NCI-H187 (cell line): Measurements from ENCODE around the gene NR6A1.

Experiments used
- DNase-seq, 2 experiments: peaks; one replicate each; lab custom pipeline; 2025; lab: John Stamatoyannopoulos, UW

Gene NR6A1

DNA sequence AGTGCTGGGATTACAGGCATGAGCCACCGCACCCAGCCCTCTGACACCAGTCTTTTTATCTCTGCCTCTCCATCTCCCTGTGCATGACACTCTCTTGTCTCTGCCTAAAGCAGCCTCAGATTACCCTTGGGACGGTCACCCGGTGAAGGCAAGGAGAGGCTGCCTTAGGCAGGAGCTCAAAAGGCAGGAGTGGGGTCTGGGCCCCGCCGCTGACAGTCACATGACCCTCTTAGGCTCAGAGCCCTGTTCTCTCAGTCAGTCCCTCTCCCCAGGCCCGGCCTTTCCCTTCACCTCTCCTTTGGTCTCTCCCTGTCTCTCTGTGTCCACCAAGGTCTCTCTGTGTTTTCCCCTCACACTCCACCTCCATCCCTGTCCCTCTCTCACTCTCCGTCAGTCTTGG lies 298.3 kb downstream of the NR6A1 start:
- no peak for DNase-seq

DNA sequence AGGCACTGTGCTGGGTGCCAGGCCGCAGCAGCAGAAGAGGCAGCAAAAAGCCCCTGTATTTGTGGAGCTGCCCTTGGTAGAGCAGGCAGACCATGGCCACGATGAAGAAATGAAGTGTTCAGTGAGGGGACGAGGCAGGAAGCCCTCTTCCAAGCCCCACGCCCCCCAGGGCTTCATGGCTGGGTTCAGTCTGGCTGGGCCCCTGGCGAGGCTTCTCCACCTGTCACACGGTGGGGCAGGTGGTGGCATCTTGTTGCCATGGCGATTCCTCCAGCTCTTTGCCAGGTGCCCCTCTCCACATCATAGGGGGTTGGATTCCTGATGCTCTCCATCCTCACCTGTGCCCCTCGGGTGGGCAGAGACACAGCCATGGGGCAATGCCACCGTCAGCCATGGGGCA lies 299.4 kb downstream of the NR6A1 start:
- no peak for DNase-seq

DNA sequence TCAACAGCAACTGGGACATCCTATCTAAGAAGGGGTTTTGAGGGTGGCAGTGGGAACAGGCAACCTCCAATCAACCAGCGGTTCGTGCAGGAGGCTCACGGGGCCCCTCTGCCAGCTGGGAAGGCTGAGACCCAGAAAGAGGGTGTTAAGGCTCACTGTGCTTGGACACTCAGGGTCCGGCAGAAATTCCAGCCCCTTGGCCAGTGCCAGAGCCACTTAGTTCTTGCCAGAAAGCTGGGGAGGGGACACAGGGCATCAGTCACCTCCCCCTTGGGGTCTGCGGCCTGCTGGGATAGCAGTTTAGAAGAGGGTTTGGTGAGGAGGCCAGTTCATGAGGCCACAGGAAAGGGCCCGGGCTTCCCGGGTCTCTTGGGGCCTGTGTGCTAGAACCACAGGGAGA lies 300.4 kb downstream of the NR6A1 start:
- DNase-seq: no peak

DNA sequence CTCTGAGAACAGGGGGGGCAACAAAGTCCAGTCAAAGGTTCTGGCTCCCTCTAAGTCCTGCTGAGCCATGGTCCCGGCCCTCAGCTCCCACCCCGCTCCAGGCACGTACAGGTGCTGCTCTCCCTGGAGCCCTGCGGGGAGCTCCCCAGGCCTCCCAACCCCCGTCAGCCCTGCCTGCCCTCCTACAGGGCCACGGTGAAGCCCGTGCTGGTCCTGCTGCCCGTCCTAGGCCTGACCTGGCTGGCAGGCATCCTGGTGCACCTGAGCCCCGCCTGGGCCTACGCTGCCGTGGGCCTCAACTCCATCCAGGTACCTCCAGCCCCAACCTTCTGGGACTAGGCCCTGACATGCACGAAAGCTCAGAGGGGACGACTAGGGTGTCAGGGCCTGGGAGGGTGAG lies 300.8 kb downstream of the NR6A1 start:
- no peak for DNase-seq

DNA sequence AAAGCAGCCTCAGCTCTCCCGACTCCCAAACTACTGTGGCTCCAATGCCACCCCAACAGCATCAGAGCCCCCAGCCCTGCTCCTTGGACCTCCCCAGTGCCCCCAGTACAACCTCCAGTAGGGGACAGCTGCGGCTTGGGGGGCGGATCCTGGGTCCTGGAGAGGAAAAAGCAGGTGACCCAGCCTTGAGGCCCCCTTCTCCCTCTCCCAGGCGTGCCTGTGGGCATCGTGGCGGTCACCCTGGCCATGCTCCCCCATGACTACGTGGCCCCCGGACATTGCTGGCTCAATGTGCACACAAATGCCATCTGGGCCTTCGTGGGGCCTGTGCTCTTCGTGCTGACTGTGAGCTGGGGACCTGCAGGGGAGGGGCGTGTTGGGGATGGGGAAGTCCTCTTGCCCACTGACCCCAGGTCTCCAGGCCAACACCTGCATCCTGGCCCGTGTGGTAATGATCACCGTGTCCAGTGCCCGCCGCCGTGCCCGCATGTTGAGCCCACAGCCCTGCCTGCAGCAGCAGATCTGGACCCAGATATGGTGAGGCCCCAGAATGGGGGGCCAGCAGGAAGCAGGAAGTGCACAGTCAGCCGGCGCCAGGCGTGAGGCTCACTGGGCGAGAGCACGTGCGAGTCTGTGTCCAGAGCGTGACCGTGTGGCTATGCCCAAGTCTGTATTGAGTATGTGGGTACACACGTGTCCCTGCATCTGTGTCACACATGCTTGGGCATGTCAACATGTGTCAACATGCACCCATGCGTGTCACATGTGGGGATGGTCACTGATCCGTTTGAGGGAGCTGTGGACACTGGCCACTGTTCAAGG lies 301.9 kb downstream of the NR6A1 start:
- DNase-seq: no peak

DNA sequence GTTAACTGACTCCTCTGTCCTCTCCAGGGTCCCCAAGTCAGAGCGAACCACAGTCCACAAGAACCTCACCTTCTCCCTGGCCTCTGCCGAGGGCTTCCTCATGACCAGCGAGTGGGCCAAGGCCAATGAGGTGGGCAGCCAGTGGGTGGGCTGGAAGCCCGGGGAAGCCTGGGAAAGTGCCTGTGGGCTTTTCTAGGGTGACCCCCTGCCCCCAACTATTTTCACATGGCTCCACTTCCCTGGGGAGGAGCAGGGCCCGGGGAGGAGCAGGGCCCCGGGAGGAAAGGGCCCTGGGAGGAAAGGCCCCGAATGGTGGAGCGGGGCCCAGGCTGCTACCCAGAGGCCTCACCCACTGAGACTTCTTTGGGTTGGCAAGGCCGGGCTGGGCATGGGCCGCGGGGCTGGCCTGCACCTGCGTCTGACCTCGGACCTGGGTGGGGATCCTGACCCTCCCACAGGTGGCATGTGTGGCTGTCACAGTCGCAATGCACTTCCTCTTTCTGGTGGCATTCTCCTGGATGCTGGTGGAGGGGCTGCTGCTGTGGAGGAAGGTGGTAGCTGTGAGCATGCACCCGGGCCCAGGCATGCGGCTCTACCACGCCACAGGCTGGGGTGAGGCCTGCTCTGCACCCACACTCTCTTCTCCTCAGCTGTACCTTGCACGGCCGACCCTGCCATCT lies 302.9 kb downstream of the NR6A1 start:
- no peak for DNase-seq

DNA sequence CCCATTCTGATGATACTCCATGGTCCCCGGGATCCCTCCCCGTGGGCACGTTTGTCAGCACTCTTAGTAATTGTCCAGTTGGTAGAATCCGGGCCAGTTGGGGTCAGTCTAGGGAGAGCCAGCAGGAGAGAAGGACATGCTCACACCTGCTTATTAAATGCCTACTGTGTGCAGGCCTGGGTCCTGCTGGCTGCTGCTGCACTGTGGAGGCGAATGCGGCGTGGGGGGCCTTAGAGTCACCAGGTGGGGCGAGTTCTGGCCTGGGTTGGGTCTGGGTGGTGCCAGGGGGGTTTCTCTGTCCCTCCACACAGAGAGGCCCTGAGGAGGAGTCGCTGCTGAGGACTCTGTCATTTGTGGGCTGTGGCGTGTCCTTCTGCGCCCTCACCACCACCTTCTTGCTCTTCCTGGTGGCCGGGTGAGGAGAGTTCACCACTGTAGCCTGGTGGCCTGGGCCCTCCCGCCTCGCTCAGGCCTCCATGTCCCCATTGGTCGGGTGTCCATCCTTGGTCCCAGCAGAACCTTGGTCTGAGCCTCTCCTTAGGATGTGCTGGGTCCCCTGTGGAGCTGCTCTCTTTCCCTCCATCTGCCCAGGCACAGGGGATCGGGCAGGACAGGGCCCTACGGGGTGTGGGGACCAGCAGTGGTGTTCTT lies 303.6 kb downstream of the NR6A1 start:
- DNase-seq: no peak
